ENCODE measurements around the gene TCF4.

GRCh38 chr18:55199291-55199963 is 388.6 kb downstream of the TCF4 start:
- TF ChIP-seq POLR2A (IDR thresholded peaks at IDR 0.05): no peak
- no peak for TF ChIP-seq POLR2AphosphoS5 (IDR thresholded peaks at IDR 0.05)
- TF ChIP-seq CTCF (IDR thresholded peaks at IDR 0.05): no peak

All from upper lobe of left lung (tissue), 4 donors.